Stimulated activated CD8-positive, alpha-beta memory T cell treated with anti-CD3 and anti-CD28 coated beads, Interleukin-4, amount 100 ng/mL, for 4 hours (primary cell): ENCODE results near the gene KRTAP5-6.

Experiments used
- DNase-seq, 2 donors: peaks; one replicate each; pipeline ENCODE4 v3.0.0-alpha.2; 2020; ENCODE audit warnings: low read depth in 2 of 2, low spot score in 1 of 2

KRTAP5-6 gene

GRCh38 chr11:1732418-1733008 is 35.5 kb downstream of the KRTAP5-6 start:
- DNase-seq = no peak

GRCh38 chr11:1733009-1733715 is 36.2 kb downstream of the KRTAP5-6 start:
- no peak for DNase-seq

- DNase-seq = no peak
These were observed 37.0 kb downstream of the KRTAP5-6 start for GRCh38 chr11:1733716-1734640.

- no peak for DNase-seq
These were observed 37.7 kb downstream of the KRTAP5-6 start for GRCh38 chr11:1734641-1735081.

- DNase-seq = no peak
These were observed 38.3 kb downstream of the KRTAP5-6 start for GRCh38 chr11:1735271-1735670.

GRCh38 chr11:1736447-1736992 is 39.5 kb downstream of the KRTAP5-6 start:
- DNase-seq = no peak

GRCh38 chr11:1737080-1737757 is 40.2 kb downstream of the KRTAP5-6 start:
- DNase-seq = no peak

GRCh38 chr11:1738380-1738779 is 41.4 kb downstream of the KRTAP5-6 start:
- no peak for DNase-seq

GRCh38 chr11:1739576-1739975 is 42.6 kb downstream of the KRTAP5-6 start:
- no peak for DNase-seq

GRCh38 chr11:1740786-1741530 is 44.0 kb downstream of the KRTAP5-6 start:
- DNase-seq = no peak

- DNase-seq = no peak
These were observed 44.7 kb downstream of the KRTAP5-6 start for GRCh38 chr11:1741741-1742140.

- DNase-seq = no peak
These were observed 45.4 kb downstream of the KRTAP5-6 start for GRCh38 chr11:1742371-1742770.

- DNase-seq = no peak
These were observed 46.0 kb downstream of the KRTAP5-6 start for GRCh38 chr11:1742869-1743584.

- DNase-seq = no peak
These were observed 46.7 kb downstream of the KRTAP5-6 start for GRCh38 chr11:1743585-1744136.

GRCh38 chr11:1744137-1744886 is 47.3 kb downstream of the KRTAP5-6 start:
- no peak for DNase-seq

- DNase-seq = no peak
These were observed 48.1 kb downstream of the KRTAP5-6 start for GRCh38 chr11:1744891-1745700.

- no peak for DNase-seq
These were observed 48.8 kb downstream of the KRTAP5-6 start for GRCh38 chr11:1745701-1746320.
